ENCODE data around the gene GMFB.

Gene GMFB

DNA sequence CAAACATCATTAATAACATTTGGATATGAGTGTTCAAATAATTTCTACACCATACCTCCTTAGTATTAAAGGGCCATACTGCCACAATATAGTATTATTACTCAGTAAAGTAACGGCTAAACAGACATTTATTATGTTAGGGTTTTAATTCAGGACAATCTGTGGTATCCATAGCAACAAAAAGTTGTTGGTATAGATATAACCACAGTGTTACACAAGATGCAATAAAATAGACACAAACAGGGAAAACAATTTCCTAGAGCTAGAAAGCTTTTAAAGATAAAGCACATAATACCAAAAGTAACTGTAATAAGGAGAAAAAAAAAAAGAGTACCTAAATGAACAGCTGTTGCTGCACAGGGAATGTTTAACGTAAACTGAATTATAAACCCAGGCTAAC lies 63.7 kb downstream of the GMFB start:
- no peak for DNase-seq

Data from activated naive CD4-positive, alpha-beta T cell treated with Interleukin-2 at 50 U/mL for 16 hours (primary cell).